Renal cortical epithelial cell (primary cell): ENCODE results near the gene MAN1C1. TPM values are rescaled to one million over a fixed set of nuclear protein-coding genes. Genes with fewer than 3 reads are reported as not detected.
"Not testable (repeated sequence)": the region's sequence is repeated elsewhere in the genome, so short reads cannot be mapped to it uniquely, and the experiment has no call there.

Experiments
- DNase-seq: peaks from one replicate; pipeline ENCODE4 v3.0.0-alpha.2; 2011; ENCODE audit warnings: low read depth
- total RNA-seq: library from RNA; depleted of rRNA; stranded (reverse); fragments of >200 nt; gene quantifications from 2 replicates; pipeline ENCODE4 v1.2.3, GENCODE V29; 2014

MAN1C1 gene
- total RNA-seq, 1 donor from 2014 or later: 0.10 TPM

GRCh38 chr1:25680701-25681100, 64.1 kb downstream of the MAN1C1 start:
- DNase-seq: no peak

GRCh38 chr1:25682059-25682601, 65.5 kb downstream of the MAN1C1 start:
- DNase-seq: no peak

- DNase-seq: no peak
Measured at GRCh38 chr1:25683177-25683576, 66.6 kb downstream of the MAN1C1 start.

- DNase-seq: no peak
Measured at GRCh38 chr1:25683731-25684130, 67.1 kb downstream of the MAN1C1 start.

GRCh38 chr1:25684216-25684965, 67.8 kb downstream of the MAN1C1 start:
- no peak for DNase-seq

GRCh38 chr1:25685211-25685750, 68.7 kb downstream of the MAN1C1 start:
- DNase-seq: no peak

- no peak for DNase-seq
Measured at GRCh38 chr1:25685938-25686665, 69.5 kb downstream of the MAN1C1 start.

- no peak for DNase-seq
Measured at GRCh38 chr1:25687221-25688017, 70.8 kb downstream of the MAN1C1 start.

- DNase-seq: no peak
Measured at GRCh38 chr1:25688390-25689119, 72.0 kb downstream of the MAN1C1 start.

GRCh38 chr1:25689686-25690381, 73.2 kb downstream of the MAN1C1 start:
- DNase-seq: no peak

- no peak for DNase-seq
Measured at GRCh38 chr1:25690396-25690956, 73.9 kb downstream of the MAN1C1 start.

GRCh38 chr1:25691211-25691610, 74.6 kb downstream of the MAN1C1 start:
- DNase-seq: no peak

- DNase-seq: no peak
Measured at GRCh38 chr1:25692560-25692959, 76.0 kb downstream of the MAN1C1 start.

- no peak for DNase-seq
Measured at GRCh38 chr1:25694167-25695007, 77.8 kb downstream of the MAN1C1 start.

- DNase-seq: peak; percentile 99
Measured at GRCh38 chr1:25695090-25695770, 78.6 kb downstream of the MAN1C1 start.

GRCh38 chr1:25695771-25696311, 79.2 kb downstream of the MAN1C1 start:
- peak; percentile 90 for DNase-seq

- DNase-seq: not testable (repeated sequence)
Measured at GRCh38 chr1:25696643-25697042, 80.1 kb downstream of the MAN1C1 start.
